DND-41 (cell line): ENCODE data around the gene PLIN3.
"Not testable (repeated sequence)": the region's sequence is repeated elsewhere in the genome, so short reads cannot be mapped to it uniquely, and the experiment has no call there.

ENCODE experiments used
- ATAC-seq: fragments of 200-7000 bp; cut with Tn5 transposase; 3 replicates; pipeline ENCODE4 v1.9.1; 2021; ENCODE audit warnings: low read depth; ENCODE audit not compliant: insufficient read depth
- DNase-seq: peaks from one replicate; pipeline ENCODE4 v3.0.0-alpha.2; 2020
- H2AFZ ChIP-seq: 2 replicates; pipeline ENCODE4 v1.6.0; 2012; ENCODE audit warnings: low read depth, low read length
- H3K27ac ChIP-seq: 2 replicates; pipeline ENCODE4 v1.5.1; 2012; ENCODE audit warnings: low read length, inconsistent platforms
- H3K27me3 ChIP-seq: fragments of 200-600 bp; sonication (generic); 2 replicates; pipeline ENCODE4 v1.6.0; 2012; ENCODE audit warnings: low read length, mild to moderate bottlenecking, inconsistent platforms; ENCODE audit not compliant: insufficient read depth, poor library complexity
- H3K36me3 ChIP-seq: 2 replicates; pipeline ENCODE4 v1.5.1; 2012; ENCODE audit warnings: low read length, inconsistent platforms; ENCODE audit not compliant: insufficient read depth
- H3K4me1 ChIP-seq: 2 replicates; pipeline ENCODE4 v1.5.1; 2012; ENCODE audit warnings: mild to moderate bottlenecking, low read length; ENCODE audit not compliant: insufficient read depth
- H3K4me2 ChIP-seq: 2 replicates; pipeline ENCODE4 v1.6.0; 2012; ENCODE audit warnings: mild to moderate bottlenecking, moderate library complexity, low read length, inconsistent platforms; ENCODE audit not compliant: insufficient read depth
- H3K4me3 ChIP-seq, 2 experiments: fragments of 200-600 bp in 1 of 2; shearing (Covaris generic) in 1 of 2; 2 replicates each; pipeline ENCODE4 v1.5.1; 2012 to 2016; ENCODE audit warnings: inconsistent platforms in 2 of 2, low read length in 2 of 2, mild to moderate bottlenecking in 2 of 2, low read depth in 1 of 2, moderate library complexity in 1 of 2
- H3K79me2 ChIP-seq: 2 replicates; pipeline ENCODE4 v1.6.0; 2012; ENCODE audit warnings: low read length, inconsistent platforms; ENCODE audit not compliant: insufficient read depth
- H3K9ac ChIP-seq: 2 replicates; pipeline ENCODE4 v1.6.0; 2012; ENCODE audit warnings: low read depth, mild to moderate bottlenecking, inconsistent platforms, low read length, moderate library complexity
- H3K9me3 ChIP-seq: 2 replicates; pipeline ENCODE4 v1.5.1; 2012; ENCODE audit warnings: low read length, moderate library complexity, mild to moderate bottlenecking, inconsistent platforms; ENCODE audit not compliant: insufficient read depth, severe bottlenecking
- H4K20me1 ChIP-seq: 2 replicates; pipeline ENCODE4 v1.6.0; 2012; ENCODE audit warnings: low read length; ENCODE audit not compliant: insufficient read depth
- CTCF ChIP-seq: IDR thresholded peaks from 2 replicates; pipeline ENCODE4 v1.5.1; 2012; ENCODE audit warnings: borderline replicate concordance, low read length, moderate library complexity, mild to moderate bottlenecking; ENCODE audit not compliant: poor library complexity, severe bottlenecking; ENCODE audit errors: extremely low read depth
- EZH2 ChIP-seq: IDR thresholded peaks from 3 replicates; pipeline ENCODE4 v1.6.1; 2012; ENCODE audit warnings: borderline replicate concordance, low read depth, mild to moderate bottlenecking, moderate library complexity, low read length, inconsistent platforms; ENCODE audit not compliant: severe bottlenecking

The PLIN3 gene

GRCh38 chr19:4849019-4849418 is 18.4 kb downstream of the PLIN3 start:
- Histone ChIP-seq H3K9me3 (no peaks in the 10 kb centered on the region), H3K4me3 (no peak overlapping the region), H3K36me3 (peaks cover 37% of the 10 kb centered on the region), H3K27me3 (no peaks in the 10 kb centered on the region), H3K27ac (no peak overlapping the region), H3K4me1 (no peaks in the 10 kb centered on the region), H3K4me2 (no peak overlapping the region), H2AFZ (no peak overlapping the region), H4K20me1 (peaks cover 5% of the 10 kb centered on the region; the same call in 1 of the 2 replicates), H3K9ac (no peak overlapping the region), H3K79me2 (no peaks in the 10 kb centered on the region)
- no peak for TF ChIP-seq CTCF
- TF ChIP-seq EZH2, result no peak
- DNase-seq (no peak), ATAC-seq (no peak)

- Histone ChIP-seq H3K36me3 (peaks cover 42% of the 10 kb centered on the region), H3K4me2 (no peak overlapping the region), H3K9me3 (no peaks in the 10 kb centered on the region), H3K4me1 (no peaks in the 10 kb centered on the region), H4K20me1 (peaks cover 5% of the 10 kb centered on the region; the same call in 1 of the 2 replicates), H3K4me3 (no peak overlapping the region), H2AFZ (no peak overlapping the region), H3K9ac (no peak overlapping the region), H3K27ac (no peak overlapping the region), H3K27me3 (no peaks in the 10 kb centered on the region), H3K79me2 (no peaks in the 10 kb centered on the region)
- no peak for ATAC-seq
- TF ChIP-seq CTCF (no peak), EZH2 (no peak)
- DNase-seq, result no peak
These were observed 20.1 kb downstream of the PLIN3 start for GRCh38 chr19:4847190-4847973.

GRCh38 chr19:4845975-4846374 is 21.5 kb downstream of the PLIN3 start:
- not testable (repeated sequence) for H3K27ac ChIP-seq, ATAC-seq, H3K4me1 ChIP-seq, DNase-seq, H3K9me3 ChIP-seq, H3K4me3 ChIP-seq, H3K79me2 ChIP-seq, H3K4me2 ChIP-seq, H2AFZ ChIP-seq, H3K9ac ChIP-seq, H4K20me1 ChIP-seq, H3K27me3 ChIP-seq
- H3K36me3 ChIP-seq, result peaks cover 37% of the 10 kb centered on the region

- H3K4me1 ChIP-seq, result no peaks in the 10 kb centered on the region
- H3K9ac ChIP-seq, result no peak overlapping the region
- no peaks in the 10 kb centered on the region for H3K9me3 ChIP-seq
- no peak overlapping the region for H2AFZ ChIP-seq
- H3K4me3 ChIP-seq, result no peak overlapping the region
- H3K79me2 ChIP-seq, result no peaks in the 10 kb centered on the region
- H3K27me3 ChIP-seq, result no peaks in the 10 kb centered on the region
- H3K27ac ChIP-seq, result no peak overlapping the region
- TF ChIP-seq CTCF, result no peak
- no peak for TF ChIP-seq EZH2
- no peaks in the 10 kb centered on the region; the same call in 1 of the 2 replicates for H4K20me1 ChIP-seq
- no peak overlapping the region for H3K4me2 ChIP-seq
- H3K36me3 ChIP-seq, result peaks cover 38% of the 10 kb centered on the region
- ATAC-seq (no peak), DNase-seq (no peak)
These were observed 22.9 kb downstream of the PLIN3 start for GRCh38 chr19:4844348-4845179.
